Measurements from ENCODE around the gene ATP9B.

The ATP9B gene

GRCh38 chr18:79400591-79401381 lies 331.6 kb downstream of the ATP9B start:
- no peak for DNase-seq

GRCh38 chr18:79401494-79402208 lies 332.5 kb downstream of the ATP9B start:
- no peak for DNase-seq

- DNase-seq = no peak
Observed at GRCh38 chr18:79402209-79402576, 333.0 kb downstream of the ATP9B start.

GRCh38 chr18:79402977-79403722 lies 334.0 kb downstream of the ATP9B start:
- no peak for DNase-seq

GRCh38 chr18:79403723-79404566 lies 334.8 kb downstream of the ATP9B start:
- no peak for DNase-seq

- DNase-seq = no peak
Observed at GRCh38 chr18:79404567-79404910, 335.3 kb downstream of the ATP9B start.

GRCh38 chr18:79405019-79405780 lies 336.0 kb downstream of the ATP9B start:
- no peak for DNase-seq

GRCh38 chr18:79405781-79406575 lies 336.8 kb downstream of the ATP9B start:
- DNase-seq = no peak

GRCh38 chr18:79406708-79407107 lies 337.5 kb downstream of the ATP9B start:
- DNase-seq = no peak

- DNase-seq = no peak
Observed at GRCh38 chr18:79409313-79409712, 340.1 kb downstream of the ATP9B start.

GRCh38 chr18:79410171-79410641 lies 341.0 kb downstream of the ATP9B start:
- DNase-seq = no peak

GRCh38 chr18:79410731-79411613 lies 341.8 kb downstream of the ATP9B start:
- no peak for DNase-seq

GRCh38 chr18:79411614-79412526 lies 342.7 kb downstream of the ATP9B start:
- DNase-seq = no peak

GRCh38 chr18:79413025-79413424 lies 343.8 kb downstream of the ATP9B start:
- DNase-seq = no peak

GRCh38 chr18:79413426-79413825 lies 344.2 kb downstream of the ATP9B start:
- DNase-seq = no peak

GRCh38 chr18:79413901-79414300 lies 344.7 kb downstream of the ATP9B start:
- DNase-seq = no peak

- no peak for DNase-seq
Observed at GRCh38 chr18:79416022-79416676, 347.0 kb downstream of the ATP9B start.

- no peak for DNase-seq
Observed at GRCh38 chr18:79416677-79417052, 347.5 kb downstream of the ATP9B start.
